ENCODE results near the gene UQCC2.

The UQCC2 gene

GRCh38 chr6:33726696-33727095 lies 15.2 kb upstream of the UQCC2 start:
- H3K4me3 ChIP-seq (ENCODE audit: low read length): no peak overlapping the region
- no peak for DNase-seq (ENCODE audit: low read depth)
- TF ChIP-seq, protein P1, sequence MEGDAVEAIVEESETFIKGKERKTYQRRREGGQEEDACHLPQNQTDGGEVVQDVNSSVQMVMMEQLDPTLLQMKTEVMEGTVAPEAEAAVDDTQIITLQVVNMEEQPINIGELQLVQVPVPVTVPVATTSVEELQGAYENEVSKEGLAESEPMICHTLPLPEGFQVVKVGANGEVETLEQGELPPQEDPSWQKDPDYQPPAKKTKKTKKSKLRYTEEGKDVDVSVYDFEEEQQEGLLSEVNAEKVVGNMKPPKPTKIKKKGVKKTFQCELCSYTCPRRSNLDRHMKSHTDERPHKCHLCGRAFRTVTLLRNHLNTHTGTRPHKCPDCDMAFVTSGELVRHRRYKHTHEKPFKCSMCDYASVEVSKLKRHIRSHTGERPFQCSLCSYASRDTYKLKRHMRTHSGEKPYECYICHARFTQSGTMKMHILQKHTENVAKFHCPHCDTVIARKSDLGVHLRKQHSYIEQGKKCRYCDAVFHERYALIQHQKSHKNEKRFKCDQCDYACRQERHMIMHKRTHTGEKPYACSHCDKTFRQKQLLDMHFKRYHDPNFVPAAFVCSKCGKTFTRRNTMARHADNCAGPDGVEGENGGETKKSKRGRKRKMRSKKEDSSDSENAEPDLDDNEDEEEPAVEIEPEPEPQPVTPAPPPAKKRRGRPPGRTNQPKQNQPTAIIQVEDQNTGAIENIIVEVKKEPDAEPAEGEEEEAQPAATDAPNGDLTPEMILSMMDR (conservative IDR thresholded peaks at IDR 0.05; ENCODE audit: low read depth, low read length): no peak

- no peak overlapping the region for H3K4me3 ChIP-seq (ENCODE audit: low read length)
- TF ChIP-seq, protein P1 (conservative IDR thresholded peaks at IDR 0.05; ENCODE audit: low read depth, low read length): no peak
- DNase-seq (ENCODE audit: low read depth): no peak
These were observed 14.6 kb upstream of the UQCC2 start for GRCh38 chr6:33725891-33726673.

- DNase-seq (ENCODE audit: low read depth): no peak
- TF ChIP-seq, protein P1 (conservative IDR thresholded peaks at IDR 0.05; ENCODE audit: low read depth, low read length): no peak
- H3K4me3 ChIP-seq (ENCODE audit: low read length): no peak overlapping the region
These were observed 13.7 kb upstream of the UQCC2 start for GRCh38 chr6:33725222-33725621.

DNA sequence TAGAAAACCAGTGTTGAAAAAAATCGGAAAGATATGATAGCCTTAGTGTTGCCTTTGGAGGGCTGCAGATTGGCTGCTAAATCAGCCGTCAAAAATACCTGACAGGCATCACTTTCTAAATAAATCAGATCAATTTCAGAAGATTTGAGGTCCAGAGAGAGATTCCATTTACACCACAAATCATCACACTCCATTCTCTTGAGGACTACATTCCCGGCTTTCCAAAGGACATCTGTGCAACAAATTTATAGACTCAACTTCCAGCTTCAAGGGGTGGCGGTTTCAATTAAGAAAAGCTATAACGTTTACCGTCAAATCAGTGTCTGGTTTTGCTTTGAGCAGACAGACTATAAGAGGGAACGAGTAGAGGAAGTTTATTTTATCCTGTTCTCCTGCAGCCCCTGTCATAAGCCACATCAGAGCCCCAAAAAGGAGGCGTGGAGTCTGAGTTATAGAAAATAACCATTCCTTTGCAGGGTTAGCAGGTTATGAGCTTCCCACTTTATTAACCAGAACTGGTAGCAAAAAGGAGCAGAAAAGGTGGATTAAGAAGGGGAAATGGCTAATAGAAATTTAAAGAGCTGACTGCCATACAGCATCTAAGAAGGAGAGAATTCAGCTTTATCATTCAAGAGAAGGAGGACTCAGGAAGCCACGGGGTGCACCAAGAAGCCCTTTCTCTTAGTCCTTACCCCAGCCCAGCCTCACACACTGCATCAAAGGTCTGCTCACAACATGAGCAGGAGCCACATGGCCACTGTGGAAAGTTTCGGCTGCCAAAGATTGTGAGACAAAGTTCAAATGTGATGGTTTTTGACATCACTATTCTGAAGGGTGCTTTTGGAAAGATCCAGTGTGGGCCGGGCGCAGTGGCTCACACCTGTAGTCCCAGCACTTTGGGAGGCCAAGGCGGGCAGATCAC lies 12.9 kb upstream of the UQCC2 start:
- no peak for DNase-seq (ENCODE audit: low read depth)
- no peak overlapping the region for H3K4me3 ChIP-seq (ENCODE audit: low read length)
- TF ChIP-seq, protein P1 (conservative IDR thresholded peaks at IDR 0.05; ENCODE audit: low read depth, low read length): no peak

DNA sequence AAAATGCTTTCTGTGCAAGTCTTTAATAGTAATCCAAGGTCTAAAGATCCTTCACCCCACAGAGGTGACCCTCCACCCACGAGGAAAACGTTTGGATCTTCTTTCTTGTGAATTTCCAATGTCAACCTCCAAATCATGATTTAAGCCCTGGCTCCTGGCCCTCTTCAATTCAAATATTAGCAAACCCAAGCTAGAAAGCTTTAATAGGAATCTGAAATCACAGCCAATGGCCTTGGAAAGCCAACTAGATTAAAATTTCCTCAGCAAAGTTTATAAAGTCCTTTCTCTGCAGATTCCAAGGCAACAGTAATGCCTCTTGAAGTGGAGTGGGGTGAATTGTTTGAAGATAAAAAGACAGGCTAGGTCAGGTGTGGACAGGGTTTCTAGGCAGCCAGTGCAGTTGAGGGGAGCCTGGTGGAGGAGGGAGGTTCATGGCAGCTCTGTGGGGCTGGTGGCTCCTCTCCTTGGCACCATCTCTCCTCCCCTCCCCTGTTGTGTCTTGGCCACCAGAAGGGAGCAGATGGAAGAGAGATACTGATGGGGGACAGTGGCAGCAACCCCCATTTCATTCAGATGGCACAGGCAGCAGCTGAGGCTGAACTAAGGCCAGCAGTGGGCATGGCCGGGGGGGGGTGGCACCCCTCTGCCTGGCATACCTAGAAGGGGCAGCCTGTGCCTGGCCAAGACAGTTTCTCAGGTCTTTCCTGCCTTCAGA lies 12.0 kb upstream of the UQCC2 start:
- DNase-seq (ENCODE audit: low read depth): no peak
- TF ChIP-seq, protein P1 (conservative IDR thresholded peaks at IDR 0.05; ENCODE audit: low read depth, low read length): no peak
- no peak overlapping the region for H3K4me3 ChIP-seq (ENCODE audit: low read length)

DNA sequence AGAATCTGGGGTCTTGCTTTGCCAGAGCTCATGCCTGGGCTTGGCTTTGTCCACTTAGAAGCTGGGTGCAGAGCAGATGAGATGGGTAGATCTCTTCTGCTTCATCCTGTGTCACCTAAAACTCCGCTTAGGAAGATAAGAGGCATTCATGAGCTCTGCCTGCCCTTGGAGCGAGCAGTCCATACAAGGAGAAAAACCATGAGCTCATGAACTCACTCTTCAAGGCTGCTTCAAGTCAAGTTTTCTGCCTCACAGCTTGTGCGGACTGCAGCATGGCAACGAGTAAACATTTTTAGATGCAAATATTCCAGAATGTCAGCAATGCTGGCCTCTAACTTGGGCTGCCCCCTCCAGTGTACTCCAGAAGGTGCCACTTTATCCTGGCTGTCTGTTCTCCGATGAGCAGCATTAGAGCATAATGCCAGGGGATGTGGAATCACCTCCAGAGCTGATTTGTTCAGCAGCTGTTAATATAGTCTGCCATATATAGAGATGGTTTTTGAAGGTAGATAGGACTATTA lies 10.7 kb upstream of the UQCC2 start:
- TF ChIP-seq, protein P1 (conservative IDR thresholded peaks at IDR 0.05; ENCODE audit: low read depth, low read length): no peak
- H3K4me3 ChIP-seq (ENCODE audit: low read length): no peak overlapping the region
- DNase-seq (ENCODE audit: low read depth): no peak

Data from retinal pigment epithelial cell (primary cell).